Testis (tissue), 2 donors: Measurements from ENCODE around the gene PPP1R12B.

Source experiments
- POLR2A ChIP-seq: fragments of 450-650 bp; IDR thresholded peaks from one replicate; pipeline ENCODE4 v1.6.1; 2017; ENCODE audit warnings: antibody characterized with exemption, mild to moderate bottlenecking, moderate library complexity
- TF ChIP-seq, protein P1 (sequence below), 3 experiments: fragments of 450-650 bp in 2 of 3; fragments of 200-600 bp in 1 of 3; sonication (generic) in 1 of 3; IDR thresholded peaks; one replicate each; pipeline ENCODE4 v1.5.1; 2016 to 2019; ENCODE audit warnings: antibody characterized with exemption in 3 of 3, mild to moderate bottlenecking in 2 of 3, moderate library complexity in 1 of 3

DNA sequence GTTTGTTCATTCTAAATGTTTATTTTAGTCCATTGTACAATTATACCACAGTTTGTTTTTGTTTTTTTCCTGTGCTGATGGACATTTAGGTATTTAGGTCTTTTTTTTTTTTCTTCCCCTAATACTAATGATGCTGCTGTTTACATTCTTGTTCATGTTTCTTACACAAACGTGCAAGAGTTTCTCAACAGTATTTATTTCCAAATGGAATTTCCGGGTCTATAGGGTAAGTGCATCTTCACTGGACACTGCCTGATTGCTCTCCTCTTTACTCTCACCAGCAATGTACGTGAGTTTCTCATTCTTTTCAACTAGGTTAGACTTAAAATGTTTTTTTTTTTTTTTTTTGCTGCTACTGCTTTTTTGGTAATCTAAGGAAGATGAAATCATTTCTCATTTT is 122.7 kb downstream of the PPP1R12B start:
- TF ChIP-seq, protein P1, sequence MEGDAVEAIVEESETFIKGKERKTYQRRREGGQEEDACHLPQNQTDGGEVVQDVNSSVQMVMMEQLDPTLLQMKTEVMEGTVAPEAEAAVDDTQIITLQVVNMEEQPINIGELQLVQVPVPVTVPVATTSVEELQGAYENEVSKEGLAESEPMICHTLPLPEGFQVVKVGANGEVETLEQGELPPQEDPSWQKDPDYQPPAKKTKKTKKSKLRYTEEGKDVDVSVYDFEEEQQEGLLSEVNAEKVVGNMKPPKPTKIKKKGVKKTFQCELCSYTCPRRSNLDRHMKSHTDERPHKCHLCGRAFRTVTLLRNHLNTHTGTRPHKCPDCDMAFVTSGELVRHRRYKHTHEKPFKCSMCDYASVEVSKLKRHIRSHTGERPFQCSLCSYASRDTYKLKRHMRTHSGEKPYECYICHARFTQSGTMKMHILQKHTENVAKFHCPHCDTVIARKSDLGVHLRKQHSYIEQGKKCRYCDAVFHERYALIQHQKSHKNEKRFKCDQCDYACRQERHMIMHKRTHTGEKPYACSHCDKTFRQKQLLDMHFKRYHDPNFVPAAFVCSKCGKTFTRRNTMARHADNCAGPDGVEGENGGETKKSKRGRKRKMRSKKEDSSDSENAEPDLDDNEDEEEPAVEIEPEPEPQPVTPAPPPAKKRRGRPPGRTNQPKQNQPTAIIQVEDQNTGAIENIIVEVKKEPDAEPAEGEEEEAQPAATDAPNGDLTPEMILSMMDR (IDR thresholded peaks at IDR 0.05) = no peak
- TF ChIP-seq POLR2A = no peak
